Fibroblast of mammary gland (primary cell): ENCODE data around the gene TACC2.

Experiments
- DNase-seq: peaks from one replicate; pipeline ENCODE4 v3.0.0-alpha.2; 2010; ENCODE audit warnings: low read depth
- H3K4me3 ChIP-seq: 2 replicates; pipeline ENCODE4 v1.5.1; 2011; ENCODE audit warnings: low read depth, mild to moderate bottlenecking, low read length, moderate library complexity; ENCODE audit not compliant: control insufficient read depth
- CTCF ChIP-seq: conservative IDR thresholded peaks from 2 replicates; pipeline ENCODE4 v1.5.1; 2011; ENCODE audit warnings: low read depth, low read length, inconsistent platforms; ENCODE audit not compliant: control insufficient read depth, insufficient read depth

TACC2 gene

GRCh38 chr10:122138831-122139625 lies 150.1 kb downstream of the TACC2 start:
- no peak for TF ChIP-seq CTCF
- H3K4me3 ChIP-seq: no peak overlapping the region
- DNase-seq: no peak

- no peak for TF ChIP-seq CTCF
- no peak overlapping the region for H3K4me3 ChIP-seq
- peak; percentile 64 for DNase-seq
These were observed 150.7 kb downstream of the TACC2 start for GRCh38 chr10:122139627-122140170.

- DNase-seq: peak; percentile 77
- no peak for TF ChIP-seq CTCF
- no peak overlapping the region for H3K4me3 ChIP-seq
These were observed 151.5 kb downstream of the TACC2 start for GRCh38 chr10:122140461-122140902.

- H3K4me3 ChIP-seq: peak overlapping the region; percentile 2
- TF ChIP-seq CTCF: no peak
- DNase-seq: peak; percentile 96
These were observed 152.1 kb downstream of the TACC2 start for GRCh38 chr10:122140941-122141623.

- peak overlapping the region; percentile 2 for H3K4me3 ChIP-seq
- TF ChIP-seq CTCF: no peak
- peak; percentile 85 for DNase-seq
These were observed 153.1 kb downstream of the TACC2 start for GRCh38 chr10:122141821-122142640.

GRCh38 chr10:122142641-122143237 lies 153.8 kb downstream of the TACC2 start:
- H3K4me3 ChIP-seq: no peak overlapping the region
- peak; percentile 84 for TF ChIP-seq CTCF
- DNase-seq: no peak
